ENCODE results near the gene TP63.

DNA sequence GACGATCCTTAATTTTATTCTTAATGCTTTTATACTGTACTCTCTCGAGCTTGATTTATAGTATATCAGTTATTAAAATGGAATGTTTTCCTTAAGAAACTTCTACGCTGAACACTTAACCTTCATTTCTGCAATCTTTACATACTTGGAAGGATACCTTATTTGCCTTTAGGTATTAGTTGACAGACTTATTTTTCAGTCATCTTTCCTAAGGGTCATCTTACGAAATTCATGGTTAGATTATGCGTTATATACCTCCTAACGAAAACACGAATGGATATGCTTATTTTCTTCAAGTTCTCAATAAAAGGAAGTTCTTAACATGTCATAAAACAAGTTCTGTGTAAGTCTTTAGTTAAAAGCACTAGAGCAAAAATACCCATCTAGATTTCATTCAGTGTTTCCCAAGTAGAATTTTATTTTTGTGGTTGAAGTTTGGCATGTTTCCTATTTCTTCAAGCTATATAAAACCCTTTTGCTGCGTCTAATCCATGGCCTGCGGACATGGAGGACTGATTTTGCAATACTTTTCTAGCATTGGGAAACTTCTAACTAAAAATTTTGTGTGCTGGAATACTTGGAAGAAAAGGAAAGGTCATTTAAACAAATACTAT lies 231.3 kb downstream of the TP63 start:
- TF ChIP-seq, protein P1, sequence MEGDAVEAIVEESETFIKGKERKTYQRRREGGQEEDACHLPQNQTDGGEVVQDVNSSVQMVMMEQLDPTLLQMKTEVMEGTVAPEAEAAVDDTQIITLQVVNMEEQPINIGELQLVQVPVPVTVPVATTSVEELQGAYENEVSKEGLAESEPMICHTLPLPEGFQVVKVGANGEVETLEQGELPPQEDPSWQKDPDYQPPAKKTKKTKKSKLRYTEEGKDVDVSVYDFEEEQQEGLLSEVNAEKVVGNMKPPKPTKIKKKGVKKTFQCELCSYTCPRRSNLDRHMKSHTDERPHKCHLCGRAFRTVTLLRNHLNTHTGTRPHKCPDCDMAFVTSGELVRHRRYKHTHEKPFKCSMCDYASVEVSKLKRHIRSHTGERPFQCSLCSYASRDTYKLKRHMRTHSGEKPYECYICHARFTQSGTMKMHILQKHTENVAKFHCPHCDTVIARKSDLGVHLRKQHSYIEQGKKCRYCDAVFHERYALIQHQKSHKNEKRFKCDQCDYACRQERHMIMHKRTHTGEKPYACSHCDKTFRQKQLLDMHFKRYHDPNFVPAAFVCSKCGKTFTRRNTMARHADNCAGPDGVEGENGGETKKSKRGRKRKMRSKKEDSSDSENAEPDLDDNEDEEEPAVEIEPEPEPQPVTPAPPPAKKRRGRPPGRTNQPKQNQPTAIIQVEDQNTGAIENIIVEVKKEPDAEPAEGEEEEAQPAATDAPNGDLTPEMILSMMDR (IDR thresholded peaks at IDR 0.05), result no peak
- no peak for TF ChIP-seq ZFX (IDR thresholded peaks at IDR 0.05; ENCODE audit: borderline replicate concordance)
